MM.1S (cell line): ENCODE measurements around the gene PLIN4.

Source experiments
- DNase-seq: peaks from one replicate; pipeline ENCODE4 v3.0.0-alpha.2; 2015
- H2AFZ ChIP-seq: fragments of 300-600 bp; sonication (generic); 2 replicates; pipeline ENCODE4 v1.6.0; 2016; ENCODE audit warnings: antibody characterized with exemption, low read length
- H3F3A ChIP-seq: fragments of 300-600 bp; sonication (generic); 2 replicates; pipeline ENCODE4 v1.6.1; 2016; ENCODE audit warnings: mild to moderate bottlenecking, antibody characterized with exemption, low read length, moderate library complexity, mixed read lengths; ENCODE audit not compliant: insufficient read depth
- H3K27ac ChIP-seq: fragments of 300-600 bp; sonication (generic); 2 replicates; pipeline ENCODE4 v1.5.1; 2016; ENCODE audit warnings: mild to moderate bottlenecking, low read length
- H3K27me3 ChIP-seq: fragments of 300-600 bp; sonication (generic); replicated peaks from 2 replicates; pipeline ENCODE4 v1.6.0; 2016; ENCODE audit warnings: low read length; ENCODE audit not compliant: insufficient read depth
- H3K36me3 ChIP-seq: fragments of 300-600 bp; sonication (generic); replicated peaks from 2 replicates; pipeline ENCODE4 v1.6.1; 2016; ENCODE audit warnings: mild to moderate bottlenecking, low read length, mixed read lengths; ENCODE audit not compliant: insufficient read depth
- H3K4me1 ChIP-seq: fragments of 300-600 bp; sonication (generic); 2 replicates; pipeline ENCODE4 v1.6.1; 2016; ENCODE audit warnings: low read length, mixed read lengths
- H3K4me2 ChIP-seq: fragments of 300-600 bp; sonication (generic); 2 replicates; pipeline ENCODE4 v1.6.0; 2016; ENCODE audit warnings: low read depth, low read length
- H3K4me3 ChIP-seq: fragments of 300-600 bp; sonication (generic); 2 replicates; pipeline ENCODE4 v1.5.1; 2016; ENCODE audit warnings: low read length, mixed read lengths
- H3K79me2 ChIP-seq: fragments of 300-600 bp; sonication (generic); 2 replicates; pipeline ENCODE4 v1.6.1; 2016; ENCODE audit warnings: mixed run types, low read length, mixed read lengths
- H3K9ac ChIP-seq: fragments of 300-600 bp; sonication (generic); 2 replicates; pipeline ENCODE4 v1.6.1; 2016; ENCODE audit warnings: low read length, mixed read lengths
- H3K9me2 ChIP-seq: fragments of 300-600 bp; sonication (generic); replicated peaks from 2 replicates; pipeline ENCODE4 v1.6.1; 2016; ENCODE audit warnings: mild to moderate bottlenecking, low read length, mixed read lengths; ENCODE audit not compliant: insufficient read depth
- H3K9me3 ChIP-seq: fragments of 300-600 bp; sonication (generic); replicated peaks from 2 replicates; pipeline ENCODE4 v1.6.1; 2016; ENCODE audit warnings: mild to moderate bottlenecking, low read length, mixed read lengths; ENCODE audit not compliant: insufficient read depth
- H4K20me1 ChIP-seq: fragments of 300-600 bp; sonication (generic); 2 replicates; pipeline ENCODE4 v1.6.1; 2016; ENCODE audit warnings: mild to moderate bottlenecking, low read length, moderate library complexity, mixed read lengths; ENCODE audit not compliant: insufficient read depth
- CTCF ChIP-seq: fragments of 300-600 bp; sonication (generic); IDR thresholded peaks from 2 replicates; pipeline ENCODE4 v1.5.1; 2016; ENCODE audit warnings: antibody characterized with exemption, low read length, mixed read lengths
- EZH2 ChIP-seq: fragments of 300-600 bp; sonication (generic); optimal IDR thresholded peaks from 2 replicates; pipeline ENCODE3; 2017; ENCODE audit warnings: low read depth, mild to moderate bottlenecking, antibody characterized with exemption, low read length, mixed read lengths
- EZH2phosphoT487 ChIP-seq: fragments of 300-600 bp; sonication (generic); IDR thresholded peaks from 2 replicates; pipeline ENCODE4 v1.6.1; 2018; ENCODE audit warnings: antibody characterized with exemption, low read length

PLIN4 gene

DNA sequence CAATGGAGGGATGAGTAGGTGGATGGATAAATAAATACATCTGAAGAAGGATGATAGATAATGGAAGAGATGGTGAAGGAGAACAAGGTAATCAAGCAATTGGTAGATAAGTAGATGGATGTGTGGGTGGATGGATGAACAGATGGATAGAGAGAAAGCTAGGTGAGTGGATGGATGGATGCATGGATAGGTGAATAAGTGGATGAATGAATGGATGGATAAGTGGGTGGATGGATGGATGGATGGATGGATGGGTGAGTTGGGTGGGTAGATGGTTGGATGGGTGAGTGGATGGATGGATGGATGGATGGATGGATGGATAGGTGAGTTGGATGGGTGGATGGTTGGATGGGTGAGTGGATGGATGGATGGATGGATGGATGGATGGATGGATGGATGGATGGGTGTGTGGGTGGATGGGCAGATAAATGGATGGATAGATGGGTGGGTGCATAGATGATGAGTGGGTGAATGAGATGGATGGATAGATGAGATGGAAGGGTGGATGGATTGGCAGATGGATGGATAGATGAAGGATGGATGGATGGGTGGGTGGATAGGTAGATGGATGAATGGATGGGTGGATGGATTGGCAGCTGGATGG is 34.9 kb upstream of the PLIN4 start:
- Histone ChIP-seq H3K9ac (no peak overlapping the region), H3K4me2 (no peak overlapping the region), H3K27me3 (peaks cover 58% of the 10 kb centered on the region), H3K27ac (no peak overlapping the region), H3K9me2 (no peaks in the 10 kb centered on the region), H3K36me3 (no peaks in the 10 kb centered on the region), H3K4me1 (no peaks in the 10 kb centered on the region), H3K4me3 (no peak overlapping the region), H3K9me3 (no peaks in the 10 kb centered on the region), H4K20me1 (no peaks in the 10 kb centered on the region), H3K79me2 (no peaks in the 10 kb centered on the region), H2AFZ (no peak overlapping the region), H3F3A (no peaks in the 10 kb centered on the region)
- no peak for DNase-seq
- TF ChIP-seq EZH2phosphoT487 (no peak), CTCF (no peak), EZH2 (no peak)

DNA sequence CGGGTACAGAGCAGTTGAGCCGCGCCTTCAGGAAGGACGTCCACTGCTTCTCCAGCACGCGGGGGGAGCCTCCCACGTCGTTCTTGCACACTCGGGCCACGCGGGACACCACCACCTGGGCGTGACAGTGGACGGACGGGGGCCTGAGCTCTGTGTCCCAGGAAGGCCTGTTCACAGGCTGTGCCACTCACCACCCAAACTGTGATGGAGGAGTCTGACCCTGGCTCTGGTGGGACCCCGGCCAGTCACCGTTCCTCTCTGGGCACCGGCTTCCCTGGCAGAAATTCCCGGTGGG is 34.2 kb upstream of the PLIN4 start:
- peaks cover 66% of the 10 kb centered on the region for H3K27me3 ChIP-seq
- DNase-seq = no peak
- no peaks in the 10 kb centered on the region for H4K20me1 ChIP-seq
- H3F3A ChIP-seq = no peaks in the 10 kb centered on the region
- H3K9me3 ChIP-seq = no peaks in the 10 kb centered on the region
- H3K4me1 ChIP-seq = no peaks in the 10 kb centered on the region
- H3K36me3 ChIP-seq = no peaks in the 10 kb centered on the region
- TF ChIP-seq CTCF = no peak
- no peak for TF ChIP-seq EZH2phosphoT487
- no peak for TF ChIP-seq EZH2
- no peak overlapping the region for H3K4me2 ChIP-seq
- no peak overlapping the region for H2AFZ ChIP-seq
- no peak overlapping the region for H3K9ac ChIP-seq
- H3K9me2 ChIP-seq = no peaks in the 10 kb centered on the region
- H3K79me2 ChIP-seq = no peaks in the 10 kb centered on the region
- no peak overlapping the region for H3K4me3 ChIP-seq
- H3K27ac ChIP-seq = no peak overlapping the region

DNA sequence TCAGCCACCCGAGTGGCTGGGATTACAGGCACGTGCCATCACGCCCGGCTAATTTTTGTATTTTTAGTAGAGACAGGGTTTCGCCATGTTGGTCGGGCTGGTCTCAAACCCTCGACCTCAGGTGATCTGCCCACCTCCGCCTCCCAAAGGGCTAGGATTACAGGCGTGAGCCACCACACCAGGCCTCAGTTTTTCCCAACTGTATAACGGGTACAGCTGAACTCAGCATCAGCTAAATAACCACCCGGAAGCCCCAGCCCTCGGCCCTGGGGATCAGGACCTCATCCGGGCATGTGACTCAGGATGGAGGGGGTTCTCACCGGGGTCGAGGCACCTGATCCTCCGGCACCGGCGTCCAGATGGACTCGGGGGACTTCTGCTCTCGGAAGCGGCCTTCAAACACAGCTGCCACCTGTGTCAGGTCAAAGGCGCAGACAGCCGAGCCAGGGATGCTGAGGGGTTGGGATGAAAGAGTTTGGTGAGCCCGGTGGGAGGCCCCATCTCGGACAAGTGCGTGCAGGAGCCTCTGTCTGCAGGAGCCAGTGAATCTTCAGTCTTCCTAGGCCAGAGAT is 32.3 kb upstream of the PLIN4 start:
- no peak for DNase-seq
- no peak overlapping the region for H3K27ac ChIP-seq
- H3K4me1 ChIP-seq = no peaks in the 10 kb centered on the region
- no peak overlapping the region for H2AFZ ChIP-seq
- H3K36me3 ChIP-seq = no peaks in the 10 kb centered on the region
- H3K9ac ChIP-seq = no peak overlapping the region
- H3K4me2 ChIP-seq = no peak overlapping the region
- no peaks in the 10 kb centered on the region for H3F3A ChIP-seq
- TF ChIP-seq CTCF (no peak), EZH2phosphoT487 (no peak), EZH2 (no peak)
- H3K27me3 ChIP-seq = peaks cover 80% of the 10 kb centered on the region
- no peaks in the 10 kb centered on the region for H3K9me2 ChIP-seq
- H3K9me3 ChIP-seq = no peaks in the 10 kb centered on the region
- H4K20me1 ChIP-seq = no peaks in the 10 kb centered on the region
- no peaks in the 10 kb centered on the region for H3K79me2 ChIP-seq
- no peak overlapping the region for H3K4me3 ChIP-seq
